H1 (cell line): ENCODE data around the gene NKAIN4. TPM values are rescaled to one million over a fixed set of nuclear protein-coding genes. Genes with fewer than 3 reads are reported as not detected.
A peak's percentile ranks its signal among the peaks of the same experiment; 100 is the strongest.

Experiments
- BCL11A ChIP-seq, 2 experiments: IDR thresholded peaks; one replicate each; pipeline ENCODE4 v1.6.1; 2011; ENCODE audit warnings: low read depth in 2 of 2, low read length in 2 of 2, mild to moderate bottlenecking in 2 of 2
- BRCA1 ChIP-seq: IDR thresholded peaks from 2 replicates; pipeline ENCODE4 v1.6.1; 2012; ENCODE audit warnings: low read depth, low read length, improper control_type of control experiment
- CBX8 ChIP-seq: fragments of 300-800, 300-1000 bp; sonication (generic); IDR thresholded peaks from 2 replicates; pipeline ENCODE4 v1.7.1; 2016; ENCODE audit warnings: low read depth, low read length, borderline replicate concordance
- CTBP2 ChIP-seq: IDR thresholded peaks from 2 replicates; pipeline ENCODE4 v1.7.0; 2011; ENCODE audit warnings: borderline replicate concordance, mild to moderate bottlenecking, moderate library complexity, mixed read lengths, low read length; ENCODE audit not compliant: insufficient read depth, insufficient read length
- GTF2F1 ChIP-seq: IDR thresholded peaks from 2 replicates; pipeline ENCODE4 v1.6.1; 2012; ENCODE audit warnings: low read depth, low read length, improper control_type of control experiment, borderline replicate concordance
- HDAC2 ChIP-seq, 2 experiments: fragments of 300-600 bp in 1 of 2; sonication (generic) in 1 of 2; IDR thresholded peaks; 2 replicates each; pipeline ENCODE4 v1.6.1; 2011 to 2012; ENCODE audit warnings: low read depth in 2 of 2, low read length in 2 of 2, mild to moderate bottlenecking in 2 of 2, moderate library complexity in 2 of 2, borderline replicate concordance in 1 of 2, inconsistent platforms in 1 of 2
- NANOG ChIP-seq: IDR thresholded peaks from 2 replicates; pipeline ENCODE4 v1.6.1; 2011; ENCODE audit warnings: low read length, low read depth, mild to moderate bottlenecking, inconsistent platforms; ENCODE audit not compliant: insufficient read depth, poor library complexity, severe bottlenecking
- SAP30 ChIP-seq: fragments of 300-600 bp; sonication (generic); IDR thresholded peaks from 2 replicates; pipeline ENCODE4 v1.7.1; 2012; ENCODE audit warnings: low read length, moderate library complexity, mild to moderate bottlenecking, inconsistent platforms; ENCODE audit not compliant: insufficient read depth, insufficient replicate concordance
- SIRT6 ChIP-seq: IDR thresholded peaks from one replicate; pipeline ENCODE4 v1.7.1; 2012; ENCODE audit warnings: low read length, inconsistent platforms
- SP4 ChIP-seq: IDR thresholded peaks from 2 replicates; pipeline ENCODE4 v1.6.1; 2012; ENCODE audit warnings: low read length, inconsistent platforms
- polyA plus RNA-seq, 7 experiments: library from polyadenylated mRNA; depleted of rRNA in 3 of 7; stranded (reverse) in 5 of 7; unstranded in 2 of 7; fragments of >200 nt in 5 of 7; fragments of 200-250 nt in 2 of 7; gene quantifications; 1 replicate in 5 of 7; 2 replicates in 1 of 7; 4 replicates in 1 of 7; pipeline versions ENCODE4 v1.2.1 to v1.2.3, GENCODE V29; 2011 to 2013; ENCODE audit warnings: missing spikeins in 2 of 7, mixed read lengths in 2 of 7
- total RNA-seq: library from RNA; stranded (reverse); fragmentation: NEBNext Ultra II Directional; extraction: Animal tissue kit (Norgen Biotek cat#: 25700); gene quantifications from 2 replicates; pipeline ENCODE4 v1.2.1, GENCODE V29; 2021
- TF ChIP-seq, protein P1 (sequence below), 3 experiments: IDR thresholded peaks; 1 replicate in 2 of 3; 2 replicates in 1 of 3; pipeline versions ENCODE4 v1.5.1 to v1.6.1; 2011; ENCODE audit warnings: low read length in 3 of 3, mild to moderate bottlenecking in 3 of 3, inconsistent platforms in 2 of 3, low read depth in 1 of 3, moderate library complexity in 1 of 3; ENCODE audit not compliant: insufficient read depth in 1 of 3; ENCODE audit errors: control extremely low read depth in 1 of 3
- TF ChIP-seq, protein P2 (sequence below): IDR thresholded peaks from 2 replicates; pipeline ENCODE4 v1.6.1; 2012; ENCODE audit warnings: inconsistent platforms

Gene NKAIN4
- total and polyA plus RNA-seq, 2 of the 8 experiments (the other 6 are each of a cell fraction or from before 2014, with no cell fraction given), result 6.9 to 17.0 TPM

DNA sequence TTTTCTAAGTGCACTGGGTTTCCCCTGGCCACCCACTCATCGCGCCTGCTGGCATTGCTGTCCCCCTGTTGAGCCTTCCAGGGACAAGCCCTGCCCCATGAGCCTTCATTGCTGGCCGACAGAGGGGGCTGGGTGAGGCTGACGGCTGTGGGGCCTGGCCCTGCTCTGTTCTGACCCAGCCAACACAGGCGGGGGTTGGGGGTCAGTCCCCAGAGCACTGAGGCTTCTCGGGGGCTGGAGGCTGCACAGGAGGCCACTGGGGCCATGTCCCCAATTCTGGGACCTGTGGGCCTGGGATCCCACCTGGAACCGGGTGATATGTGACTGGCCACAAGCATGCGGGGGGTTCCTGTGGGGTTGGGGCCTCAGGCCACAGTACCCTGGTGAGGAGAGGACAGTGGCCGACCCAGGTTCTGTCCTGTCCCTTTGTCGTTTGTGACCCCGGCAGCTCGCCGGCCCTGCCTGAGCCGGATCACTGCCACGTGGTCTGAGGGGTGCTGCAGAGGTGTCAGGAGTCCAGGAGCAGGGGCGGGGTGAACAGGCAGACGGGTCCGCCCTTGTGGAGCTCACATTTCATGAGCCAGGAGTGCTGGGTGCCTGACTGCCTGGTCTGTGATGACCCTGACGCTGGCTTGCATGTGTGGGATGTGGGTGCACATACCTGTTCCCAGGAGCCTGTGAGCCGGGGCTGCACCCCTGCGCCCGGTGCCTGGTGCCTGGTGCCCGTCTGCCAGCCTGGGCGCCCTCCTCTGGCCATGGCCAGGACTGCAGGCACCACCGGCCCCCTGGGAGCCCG is 36.6 kb upstream of the NKAIN4 start (continued):
- no peak for TF ChIP-seq CTBP2
- TF ChIP-seq, protein P1, sequence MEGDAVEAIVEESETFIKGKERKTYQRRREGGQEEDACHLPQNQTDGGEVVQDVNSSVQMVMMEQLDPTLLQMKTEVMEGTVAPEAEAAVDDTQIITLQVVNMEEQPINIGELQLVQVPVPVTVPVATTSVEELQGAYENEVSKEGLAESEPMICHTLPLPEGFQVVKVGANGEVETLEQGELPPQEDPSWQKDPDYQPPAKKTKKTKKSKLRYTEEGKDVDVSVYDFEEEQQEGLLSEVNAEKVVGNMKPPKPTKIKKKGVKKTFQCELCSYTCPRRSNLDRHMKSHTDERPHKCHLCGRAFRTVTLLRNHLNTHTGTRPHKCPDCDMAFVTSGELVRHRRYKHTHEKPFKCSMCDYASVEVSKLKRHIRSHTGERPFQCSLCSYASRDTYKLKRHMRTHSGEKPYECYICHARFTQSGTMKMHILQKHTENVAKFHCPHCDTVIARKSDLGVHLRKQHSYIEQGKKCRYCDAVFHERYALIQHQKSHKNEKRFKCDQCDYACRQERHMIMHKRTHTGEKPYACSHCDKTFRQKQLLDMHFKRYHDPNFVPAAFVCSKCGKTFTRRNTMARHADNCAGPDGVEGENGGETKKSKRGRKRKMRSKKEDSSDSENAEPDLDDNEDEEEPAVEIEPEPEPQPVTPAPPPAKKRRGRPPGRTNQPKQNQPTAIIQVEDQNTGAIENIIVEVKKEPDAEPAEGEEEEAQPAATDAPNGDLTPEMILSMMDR (IDR thresholded peaks at IDR 0.05; ENCODE audit: control extremely low read depth in 1 of 3, insufficient read depth in 1 of 3, low read depth in 1 of 3, low read length in 3 of 3), result peak; percentile 86 to 90 (median 86)
- TF ChIP-seq GTF2F1, result no peak
- no peak for TF ChIP-seq BRCA1
- TF ChIP-seq SAP30, result no peak
- no peak for TF ChIP-seq BCL11A (IDR thresholded peaks at IDR 0.05; ENCODE audit: low read depth in 2 of 2, low read length in 2 of 2)
- no peak for TF ChIP-seq SIRT6
- TF ChIP-seq, protein P2, sequence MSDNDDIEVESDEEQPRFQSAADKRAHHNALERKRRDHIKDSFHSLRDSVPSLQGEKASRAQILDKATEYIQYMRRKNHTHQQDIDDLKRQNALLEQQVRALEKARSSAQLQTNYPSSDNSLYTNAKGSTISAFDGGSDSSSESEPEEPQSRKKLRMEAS, result peak; percentile 78
- TF ChIP-seq CBX8, result no peak
- no peak for TF ChIP-seq NANOG
- TF ChIP-seq SP4, result no peak
- TF ChIP-seq HDAC2 (IDR thresholded peaks at IDR 0.05; ENCODE audit: borderline replicate concordance in 1 of 2, low read depth in 2 of 2, low read length in 2 of 2), result no peak
